H1 (cell line): Measurements from ENCODE around the gene CHODL. TPM values are rescaled to one million over a fixed set of nuclear protein-coding genes. Genes with fewer than 3 reads are reported as not detected.
A peak's percentile ranks its signal among the peaks of the same experiment; 100 is the strongest.

Experiments
- CTCF ChIA-PET: fragments of 300-600 bp; sonication (Branson Sonifier 250); formaldehyde crosslinking; loops from one replicate; lab custom pipeline; 2021; ENCODE audit not compliant: partially characterized antibody; lab: Charles Lee
- POLR2A ChIA-PET: fragments of 300-600 bp; sonication (Branson Sonifier 250); formaldehyde crosslinking; loops from one replicate; lab custom pipeline; 2021; ENCODE audit warnings: inconsistent platforms; ENCODE audit not compliant: partially characterized antibody; lab: Charles Lee
- DNase-seq, 2 experiments: peaks; one replicate each; pipeline versions ENCODE4 v3.0.0 to v3.0.0-alpha.2; 2010 to 2022; ENCODE audit warnings: low spot score in 2 of 2, low read depth in 1 of 2, mixed read lengths in 1 of 2
- FAIRE-seq: peaks from 2 replicates; lab custom pipeline; 2011; peaks lifted over from hg19 to GRCh38; lab: Jason Lieb, UNC
- H2AFZ ChIP-seq: 2 replicates; pipeline ENCODE4 v1.8.1; 2012; ENCODE audit warnings: low read length, inconsistent platforms
- H2AK5ac ChIP-seq: 2 replicates; pipeline ENCODE4 v1.6.1; 2013; ENCODE audit warnings: low read depth, low read length
- H2BK120ac ChIP-seq: replicated peaks from 2 replicates; pipeline ENCODE3; 2013; ENCODE audit warnings: low read depth, low read length, inconsistent platforms
- H2BK12ac ChIP-seq: 2 replicates; pipeline ENCODE4 v1.6.1; 2013; ENCODE audit warnings: low read depth, low read length
- H2BK15ac ChIP-seq: 2 replicates; pipeline ENCODE4 v1.6.1; 2013; ENCODE audit warnings: low read length
- H2BK20ac ChIP-seq: 2 replicates; pipeline ENCODE4 v1.6.1; 2013; ENCODE audit warnings: low read length
- H2BK5ac ChIP-seq: 2 replicates; pipeline ENCODE4 v1.6.1; 2013; ENCODE audit warnings: low read depth, low read length
- H3K14ac ChIP-seq: 2 replicates; pipeline ENCODE4 v1.6.1; 2013; ENCODE audit warnings: inconsistent platforms; ENCODE audit not compliant: insufficient read length
- H3K18ac ChIP-seq: 2 replicates; pipeline ENCODE4 v1.6.1; 2013; ENCODE audit warnings: low read length; ENCODE audit errors: extremely low read depth
- H3K23ac ChIP-seq: 2 replicates; pipeline ENCODE4 v1.6.1; 2013; ENCODE audit warnings: inconsistent platforms; ENCODE audit not compliant: insufficient read length
- H3K23me2 ChIP-seq: 2 replicates; pipeline ENCODE4 v1.6.1; 2013; ENCODE audit warnings: low read depth, low read length
- H3K27ac ChIP-seq: 2 replicates; pipeline ENCODE4 v1.6.1; 2011; ENCODE audit warnings: low read depth, low read length, inconsistent platforms
- H3K27me3 ChIP-seq, 4 experiments: replicated peaks in 1 of 4; 1 replicate in 1 of 4; 2 replicates in 3 of 4; pipeline versions ENCODE4 v1.6.1 to v1.8.1; 2011 to 2013; ENCODE audit warnings: low read length in 3 of 4, mild to moderate bottlenecking in 3 of 4, inconsistent platforms in 2 of 4, mixed read lengths in 2 of 4, moderate library complexity in 1 of 4; ENCODE audit not compliant: control insufficient read depth in 3 of 4, insufficient read depth in 3 of 4; ENCODE audit errors: extremely low read depth in 1 of 4
- H3K36me3 ChIP-seq, 4 experiments: 2 replicates each; pipeline versions ENCODE4 v1.6.1 to v1.8.1; 2011 to 2013; ENCODE audit warnings: mild to moderate bottlenecking in 4 of 4, low read length in 3 of 4, moderate library complexity in 2 of 4, control low read depth in 1 of 4, inconsistent platforms in 1 of 4; ENCODE audit not compliant: insufficient read depth in 4 of 4, control insufficient read depth in 2 of 4
- H3K4ac ChIP-seq: replicated peaks from 2 replicates; pipeline ENCODE3; 2013; ENCODE audit warnings: low read length, low read depth, mixed read lengths, inconsistent platforms; ENCODE audit not compliant: insufficient read length
- H3K4me1 ChIP-seq, 4 experiments: replicated peaks in 1 of 4; 1 replicate in 1 of 4; 2 replicates in 3 of 4; pipeline versions ENCODE4 v1.6.1 to v1.8.1; 2011 to 2013; ENCODE audit warnings: low read length in 3 of 4, inconsistent platforms in 2 of 4, mixed read lengths in 1 of 4; ENCODE audit not compliant: insufficient read depth in 4 of 4, control insufficient read depth in 3 of 4
- H3K4me2 ChIP-seq, 2 experiments: 2 replicates each; pipeline versions ENCODE4 v1.6.1 to v1.8.1; 2011 to 2013; ENCODE audit warnings: low read depth in 2 of 2, low read length in 2 of 2, control low read depth in 1 of 2, inconsistent platforms in 1 of 2, mild to moderate bottlenecking in 1 of 2; ENCODE audit not compliant: insufficient read depth in 1 of 2
- H3K4me3 ChIP-seq, 4 experiments: fragments of 200-600, 300-600 bp in 1 of 4; sonication (generic), shearing (Covaris generic), sonication (Bioruptor Twin) in 1 of 4; 2 replicates each; pipeline versions ENCODE4 v1.5.1 to v1.8.1; 2011 to 2016; ENCODE audit warnings: low read length in 4 of 4, low read depth in 3 of 4, control low read depth in 2 of 4, inconsistent platforms in 2 of 4, mild to moderate bottlenecking in 2 of 4, mixed read lengths in 1 of 4, moderate library complexity in 1 of 4; ENCODE audit not compliant: insufficient read depth in 2 of 4; ENCODE audit errors: extremely low read depth in 1 of 4
- H3K56ac ChIP-seq: replicated peaks from 2 replicates; pipeline ENCODE3; 2013; ENCODE audit warnings: low read depth, mild to moderate bottlenecking, mixed read lengths, low read length, inconsistent platforms; ENCODE audit not compliant: insufficient read length
- H3K79me1 ChIP-seq: 2 replicates; pipeline ENCODE4 v1.6.1; 2013; ENCODE audit warnings: low read depth, low read length, control low read depth
- H3K79me2 ChIP-seq, 2 experiments: 2 replicates each; pipeline versions ENCODE4 v1.6.1 to v1.8.1; 2012 to 2013; ENCODE audit warnings: low read length in 2 of 2, mild to moderate bottlenecking in 2 of 2, inconsistent platforms in 1 of 2; ENCODE audit not compliant: insufficient read depth in 2 of 2, control insufficient read depth in 1 of 2
- H3K9ac ChIP-seq, 4 experiments: replicated peaks in 1 of 4; 1 replicate in 1 of 4; 2 replicates in 3 of 4; pipeline versions ENCODE4 v1.6.1 to v1.8.1; 2011 to 2013; ENCODE audit warnings: low read depth in 3 of 4, low read length in 3 of 4, control low read depth in 2 of 4, mild to moderate bottlenecking in 2 of 4, moderate library complexity in 2 of 4, inconsistent platforms in 1 of 4; ENCODE audit errors: extremely low read depth in 1 of 4
- H3K9me3 ChIP-seq, 2 experiments: 2 replicates each; pipeline versions ENCODE4 v1.6.1 to v1.8.1; 2012 to 2013; ENCODE audit warnings: mild to moderate bottlenecking in 2 of 2, moderate library complexity in 2 of 2, control low read depth in 1 of 2, inconsistent platforms in 1 of 2, low read depth in 1 of 2, low read length in 1 of 2, mixed read lengths in 1 of 2; ENCODE audit not compliant: insufficient read depth in 2 of 2
- H4K20me1 ChIP-seq, 2 experiments: replicated peaks in 1 of 2; 2 replicates each; pipeline versions ENCODE3 to v1.8.1; 2011 to 2013; ENCODE audit warnings: inconsistent platforms in 2 of 2, low read length in 2 of 2, mild to moderate bottlenecking in 1 of 2; ENCODE audit not compliant: insufficient read depth in 2 of 2, control insufficient read depth in 1 of 2
- H4K5ac ChIP-seq: 2 replicates; pipeline ENCODE4 v1.6.1; 2013; ENCODE audit warnings: low read length, low read depth, mixed read lengths, inconsistent platforms; ENCODE audit not compliant: insufficient read length
- H4K8ac ChIP-seq: 2 replicates; pipeline ENCODE4 v1.8.0; 2013; ENCODE audit warnings: mild to moderate bottlenecking, moderate library complexity, low read length, inconsistent platforms; ENCODE audit not compliant: insufficient read depth; ENCODE audit errors: extremely low read depth
- H4K91ac ChIP-seq: replicated peaks from 2 replicates; pipeline ENCODE3; 2013; ENCODE audit warnings: low read length, mixed read lengths, inconsistent platforms; ENCODE audit not compliant: insufficient read length
- CHD1 ChIP-seq: IDR thresholded peaks from 2 replicates; pipeline ENCODE4 v1.6.1; 2012; ENCODE audit warnings: low read depth, low read length, improper control_type of control experiment
- JUN ChIP-seq: IDR thresholded peaks from 2 replicates; pipeline ENCODE4 v1.6.1; 2011; ENCODE audit warnings: low read depth, mild to moderate bottlenecking, improper control_type of control experiment, low read length
- KDM4A ChIP-seq: IDR thresholded peaks from one replicate; pipeline ENCODE4 v1.7.1; 2012; ENCODE audit warnings: low read depth, mild to moderate bottlenecking, moderate library complexity, low read length, inconsistent platforms; ENCODE audit not compliant: severe bottlenecking
- NANOG ChIP-seq: IDR thresholded peaks from 2 replicates; pipeline ENCODE4 v1.6.1; 2011; ENCODE audit warnings: low read length, low read depth, mild to moderate bottlenecking, inconsistent platforms; ENCODE audit not compliant: insufficient read depth, poor library complexity, severe bottlenecking
- SP2 ChIP-seq: IDR thresholded peaks from 2 replicates; pipeline ENCODE4 v1.6.1; 2012; ENCODE audit warnings: mild to moderate bottlenecking, low read length, inconsistent platforms
- TEAD4 ChIP-seq: IDR thresholded peaks from 2 replicates; pipeline ENCODE4 v1.6.1; 2012; ENCODE audit warnings: low read depth, low read length, inconsistent platforms, mixed read lengths
- WGBS, 2 experiments: shearing (Covaris generic) in 1 of 2; methylation state at CpG; one replicate each; pipeline versions ENCODE4 v1.1.6 to v1.1.7; 2013 to 2015; ENCODE audit warnings: low lambda C conversion rate in 2 of 2, mixed read lengths in 2 of 2, inconsistent platforms in 1 of 2, low coverage in 1 of 2, missing lambda C conversion rate in 1 of 2; ENCODE audit not compliant: insufficient replicate concordance in 2 of 2, insufficient coverage in 1 of 2, insufficient read length in 1 of 2; ENCODE audit errors: extremely low coverage in 1 of 2, missing lambda C conversion rate in 1 of 2; 5-methylcytosine and 5-hydroxymethylcytosine counted together
- long read RNA-seq, 2 experiments: library from RNA in 1 of 2; library from capped mRNA in 1 of 2; stranded (forward); transcript quantifications; one replicate each; pipeline ENCODE4 v2.0.0, GENCODE V29; 2021; ENCODE audit warnings: inconsistent platforms in 1 of 2
- polyA minus RNA-seq, 3 experiments: library from RNA; depleted of rRNA, polyadenylated mRNA; stranded (reverse); fragments of >200 nt; gene quantifications; 1 replicate in 2 of 3; 2 replicates in 1 of 3; pipeline ENCODE4 v1.2.3, GENCODE V29; 2011
- polyA plus RNA-seq, 7 experiments: library from polyadenylated mRNA; depleted of rRNA in 3 of 7; stranded (reverse) in 5 of 7; unstranded in 2 of 7; fragments of >200 nt in 5 of 7; fragments of 200-250 nt in 2 of 7; gene quantifications; 1 replicate in 5 of 7; 2 replicates in 1 of 7; 4 replicates in 1 of 7; pipeline versions ENCODE4 v1.2.1 to v1.2.3, GENCODE V29; 2011 to 2013; ENCODE audit warnings: missing spikeins in 2 of 7, mixed read lengths in 2 of 7
- total RNA-seq: library from RNA; stranded (reverse); fragmentation: NEBNext Ultra II Directional; extraction: Animal tissue kit (Norgen Biotek cat#: 25700); gene quantifications from 2 replicates; pipeline ENCODE4 v1.2.1, GENCODE V29; 2021

The CHODL gene, protein sequence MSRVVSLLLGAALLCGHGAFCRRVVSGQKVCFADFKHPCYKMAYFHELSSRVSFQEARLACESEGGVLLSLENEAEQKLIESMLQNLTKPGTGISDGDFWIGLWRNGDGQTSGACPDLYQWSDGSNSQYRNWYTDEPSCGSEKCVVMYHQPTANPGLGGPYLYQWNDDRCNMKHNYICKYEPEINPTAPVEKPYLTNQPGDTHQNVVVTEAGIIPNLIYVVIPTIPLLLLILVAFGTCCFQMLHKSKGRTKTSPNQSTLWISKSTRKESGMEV
- total RNA-seq = 0.73 and 0.82 TPM in 2 replicates
- polyA plus RNA-seq (2011; rRNA removed) = 0.16 and 0.39 TPM in 2 replicates
- 0.34 TPM for polyA plus RNA-seq (2011; cell fraction: cytosol; rRNA removed)
- 0.14 TPM for polyA plus RNA-seq (2011; cell fraction: nucleus; rRNA removed)
- 0.33 to 0.72 TPM (median 0.45 TPM) in 4 replicates for polyA plus RNA-seq (2012, experiment 1 of 2)
- polyA plus RNA-seq (2012, experiment 2 of 2) = 0.09 TPM
- 0.75 TPM for polyA plus RNA-seq (2013, experiment 1 of 2)
- polyA plus RNA-seq (2013, experiment 2 of 2) = 0.64 TPM
- 0.47 and 0.51 TPM in 2 replicates for polyA minus RNA-seq (2011; rRNA and poly(A)+ RNA removed)
- not detected for polyA minus RNA-seq (2011; cell fraction: cytosol; rRNA and poly(A)+ RNA removed)
- polyA minus RNA-seq (2011; cell fraction: nucleus; rRNA and poly(A)+ RNA removed) = 1.5 TPM
- long read RNA-seq, experiment 1 = 0 reads
- long read RNA-seq, experiment 2 = 0 reads

DNA sequence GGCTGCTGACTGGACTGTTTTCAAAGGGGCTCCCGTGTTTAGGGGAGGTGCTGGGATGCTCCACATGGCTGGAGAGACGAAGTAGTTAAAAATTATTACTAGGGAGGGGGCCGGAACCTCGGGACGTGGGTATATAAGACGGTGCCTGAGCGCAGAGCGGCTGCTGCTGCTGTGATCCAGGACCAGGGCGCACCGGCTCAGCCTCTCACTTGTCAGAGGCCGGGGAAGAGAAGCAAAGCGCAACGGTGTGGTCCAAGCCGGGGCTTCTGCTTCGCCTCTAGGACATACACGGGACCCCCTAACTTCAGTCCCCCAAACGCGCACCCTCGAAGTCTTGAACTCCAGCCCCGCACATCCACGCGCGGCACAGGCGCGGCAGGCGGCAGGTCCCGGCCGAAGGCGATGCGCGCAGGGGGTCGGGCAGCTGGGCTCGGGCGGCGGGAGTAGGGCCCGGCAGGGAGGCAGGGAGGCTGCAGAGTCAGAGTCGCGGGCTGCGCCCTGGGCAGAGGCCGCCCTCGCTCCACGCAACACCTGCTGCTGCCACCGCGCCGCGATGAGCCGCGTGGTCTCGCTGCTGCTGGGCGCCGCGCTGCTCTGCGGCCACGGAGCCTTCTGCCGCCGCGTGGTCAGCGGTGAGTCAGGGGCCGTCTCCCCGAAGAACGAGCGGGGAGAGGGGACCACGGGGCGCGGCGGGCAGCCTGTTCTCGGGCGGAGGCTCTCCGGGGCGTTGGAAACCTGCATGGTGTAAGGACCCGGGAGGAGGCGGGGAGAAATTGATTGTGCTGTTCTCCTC, at the start of gene CHODL:
CHODL (plus strand) TSS at position 163 of the 793 bp plus-strand sequence; CDS start at position 554, 391 bp downstream.
- Histone ChIP-seq H2BK12ac (peak within 1 kb of the TSS; percentile 5; the same call in 1 of the 2 replicates), H3K4me1 (peaks cover 0 to 12% (median 2%) of the 10 kb centered on the region in 4 experiments; a peak in 3 of 7 replicates), H3K4me3 (peak within 1 kb of the TSS; percentile 50 to 62 (median 55)), H2AFZ (peak within 1 kb of the TSS; percentile 96), H3K9me3 (no peaks in the 10 kb centered on the region), H3K4ac (no peak within 1 kb of the TSS), H3K18ac (peak within 1 kb of the TSS; percentile 73; the same call in 1 of the 2 replicates), H3K4me2 (peak within 1 kb of the TSS; percentile 94 to 96), H3K14ac (no peak within 1 kb of the TSS), H3K23ac (no peak within 1 kb of the TSS), H2BK120ac (no peak within 1 kb of the TSS), H3K27me3 (peaks cover 19 to 34% (median 27%) of the 10 kb centered on the region in 4 experiments), H3K23me2 (peaks cover 12% of the 10 kb centered on the region), H2AK5ac (no peak within 1 kb of the TSS), H3K36me3 (no peaks in the 10 kb centered on the region; a peak in 1 of 8 replicates), H3K56ac (no peak within 1 kb of the TSS), H4K20me1 (peaks cover 0 to 3% of the 10 kb centered on the region in 2 experiments), H3K79me1 (no peaks in the 10 kb centered on the region), H2BK20ac (no peak within 1 kb of the TSS), H3K79me2 (no peaks in the 10 kb centered on the region), H2BK15ac (no peak within 1 kb of the TSS), H3K27ac (no peak within 1 kb of the TSS), H4K91ac (no peak within 1 kb of the TSS), H4K5ac (no peak within 1 kb of the TSS), H2BK5ac (no peak within 1 kb of the TSS), H3K9ac (no peak within 1 kb of the TSS), H4K8ac (peak within 1 kb of the TSS; percentile 83; the same call in 1 of the 2 replicates)
- CTCF ChIA-PET = no interaction called here
- WGBS, 2 experiments = 4% methylated on average over 39 of the region's 72 CpGs; no CpG with 5 or more reads in 1 of the 2 experiments
- FAIRE-seq = no peak
- POLR2A ChIA-PET = interaction anchor here (1.1 kb wide), 1 partner anchor 11 kb away, joined by 3 read pairs; no protein-coding TSS in a partner anchor
- peak in 1 of 2 experiments; percentile 59 for DNase-seq
- no peak for TF ChIP-seq CHD1
- no peak for TF ChIP-seq JUN
- TF ChIP-seq SP2 = no peak
- no peak for TF ChIP-seq TEAD4
- no peak for TF ChIP-seq NANOG
- peak; percentile 97 for TF ChIP-seq KDM4A
